ENCODE measurements around the gene FANCI.

GRCh38 chr15:89308236-89308635 is 64.5 kb downstream of the FANCI start:
- TF ChIP-seq CTCF (conservative IDR thresholded peaks at IDR 0.05; ENCODE audit: low read depth in 2 of 2) (no peak), STAT1 (IDR thresholded peaks at IDR 0.05; ENCODE audit: unreplicated experiment) (no peak), REST (IDR thresholded peaks at IDR 0.05; ENCODE audit: unreplicated experiment) (no peak), EZH2phosphoT487 (IDR thresholded peaks at IDR 0.05; ENCODE audit: unreplicated experiment) (no peak), ZNF331 (CRISPR knock-in tag; IDR thresholded peaks at IDR 0.05; ENCODE audit: low read depth) (no peak), JUNB (IDR thresholded peaks at IDR 0.05; ENCODE audit: unreplicated experiment) (no peak)

Data from GM23338 (cell line).